LHCN-M2 (cell line): ENCODE data around the gene MBD5. TPM values are rescaled to one million over a fixed set of nuclear protein-coding genes. Genes with fewer than 3 reads are reported as not detected.
A peak's percentile ranks its signal among the peaks of the same experiment; 100 is the strongest.

Experiments used
- DNase-seq: peaks from one replicate; pipeline ENCODE4 v3.0.0-alpha.2; 2012; ENCODE audit warnings: low read depth
- total RNA-seq: library from RNA; depleted of rRNA; stranded (reverse); fragments of >200 nt; gene quantifications from 2 replicates; pipeline ENCODE4 v1.2.3, GENCODE V29; 2014; rRNA removed

MBD5 gene
- total RNA-seq, 1 experiment from 2014 or later, result 15.6 TPM

GRCh38 chr2:148545390-148546256, 524.7 kb downstream of the MBD5 start:
- no peak for DNase-seq

DNA sequence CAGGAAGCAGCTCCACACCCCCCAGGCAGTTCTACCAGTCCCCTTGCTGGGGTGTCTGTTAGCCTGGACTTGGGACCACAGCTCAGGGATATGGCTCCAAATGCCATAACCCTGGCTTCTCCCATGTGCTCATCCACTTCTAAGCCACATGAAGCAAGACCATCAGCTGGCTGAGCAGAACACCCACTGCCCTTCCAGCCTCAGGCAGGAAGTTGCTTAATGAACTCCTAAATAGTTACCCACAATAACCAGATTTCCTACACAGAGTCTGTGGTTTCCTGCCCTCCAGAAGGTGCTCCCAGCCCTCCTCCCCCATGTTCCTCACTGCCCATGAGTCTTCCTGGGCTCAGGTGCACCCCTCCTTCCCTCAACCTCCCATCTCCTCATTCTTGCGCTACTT, 525.4 kb downstream of the MBD5 start:
- DNase-seq, result no peak

- DNase-seq, result no peak
Measured at GRCh38 chr2:148548716-148549400, 528.0 kb downstream of the MBD5 start.

DNA sequence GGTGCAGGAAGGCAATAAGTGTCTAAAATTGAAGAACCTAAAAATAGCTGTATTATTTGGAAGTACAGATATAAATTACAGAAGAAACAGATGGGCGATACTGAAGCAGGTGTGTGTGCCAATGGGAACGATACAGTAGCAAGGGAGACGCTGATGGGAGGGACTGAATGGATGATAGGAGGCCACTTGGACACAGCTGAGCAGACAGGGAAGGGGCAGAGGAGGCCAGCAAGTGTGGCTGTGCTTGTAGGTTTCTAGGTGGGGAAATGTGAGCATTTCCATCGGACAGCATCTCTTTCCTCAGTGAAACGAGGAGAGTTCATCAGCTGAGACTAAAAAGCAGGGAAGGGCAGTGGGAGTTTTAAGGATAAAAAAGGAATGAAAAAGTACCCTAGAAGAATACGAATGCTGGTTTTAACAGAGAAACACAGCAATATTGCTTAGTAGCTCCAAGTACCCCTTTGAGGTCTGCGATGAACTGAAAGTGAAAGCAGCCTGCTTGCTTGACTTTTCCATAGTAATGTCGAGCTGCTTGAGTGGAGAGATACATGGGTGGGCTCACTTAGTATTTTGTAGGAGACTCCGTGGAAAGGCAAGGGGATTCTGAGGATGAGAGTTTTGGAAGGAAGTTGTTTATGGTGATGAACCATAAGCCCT, 531.9 kb downstream of the MBD5 start:
- no peak for DNase-seq

GRCh38 chr2:148553332-148553887, 532.5 kb downstream of the MBD5 start:
- DNase-seq, result no peak

- DNase-seq, result peak; percentile 34
Measured at GRCh38 chr2:148554459-148555247, 533.8 kb downstream of the MBD5 start.

DNA sequence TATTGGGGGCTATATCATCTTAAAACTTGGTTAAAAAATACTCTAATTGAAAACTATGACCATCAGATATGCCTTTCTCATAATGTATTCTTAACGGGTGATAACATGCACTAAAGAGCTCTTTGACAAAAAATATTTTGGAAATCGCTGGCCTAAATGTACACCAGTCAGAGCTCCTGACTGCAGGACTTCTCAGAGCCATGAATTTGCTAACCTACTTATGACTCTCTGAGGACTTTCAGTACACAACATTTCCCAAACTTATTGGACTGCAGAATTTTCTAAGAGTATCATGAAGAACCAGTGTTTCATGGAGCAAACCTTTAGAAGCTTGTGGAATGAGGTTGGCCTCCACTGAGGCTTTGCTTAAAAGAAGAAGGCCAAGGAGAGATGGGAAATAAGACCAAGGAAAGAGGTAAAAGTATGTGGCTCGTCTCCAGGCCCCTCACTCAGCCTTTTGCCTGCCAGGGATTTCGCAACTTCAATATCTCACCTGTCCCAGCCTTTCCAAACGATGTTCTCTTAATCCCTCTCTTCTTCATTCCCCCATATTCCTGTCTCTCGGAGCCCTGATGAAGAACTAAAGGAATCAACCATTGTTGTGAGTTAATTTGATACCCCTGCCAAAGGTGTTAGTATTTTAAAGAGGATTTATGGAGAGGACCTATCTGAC, 534.9 kb downstream of the MBD5 start:
- no peak for DNase-seq

DNA sequence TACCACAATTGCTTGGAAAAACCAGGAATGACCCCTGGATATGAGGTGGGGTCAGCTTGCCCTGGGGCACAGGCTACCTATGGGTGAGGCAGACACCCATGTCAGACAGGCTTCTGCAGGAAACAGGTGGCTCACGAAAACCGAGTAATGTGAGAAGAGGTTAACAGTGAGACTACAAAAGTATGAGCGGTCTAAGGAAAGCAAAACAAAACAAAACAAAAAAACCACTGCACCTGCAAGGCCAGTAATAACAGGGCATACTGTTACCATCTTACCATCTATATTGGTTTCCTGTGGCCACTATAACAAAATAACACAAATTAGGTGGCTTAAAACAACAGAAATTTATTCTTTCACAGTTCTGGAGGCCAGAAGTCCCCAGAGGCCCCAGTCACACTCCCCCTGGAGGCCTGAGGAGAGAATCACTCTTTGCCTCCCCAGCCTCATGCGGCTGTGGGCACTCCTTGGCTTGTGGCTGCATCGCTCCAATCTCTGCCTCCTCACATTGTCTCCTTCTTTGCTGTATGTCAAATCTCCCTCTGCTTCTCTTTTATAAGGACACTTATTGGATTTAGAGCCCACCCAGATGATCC, 537.0 kb downstream of the MBD5 start:
- DNase-seq, result no peak

GRCh38 chr2:148560496-148560895, 539.6 kb downstream of the MBD5 start:
- no peak for DNase-seq

DNA sequence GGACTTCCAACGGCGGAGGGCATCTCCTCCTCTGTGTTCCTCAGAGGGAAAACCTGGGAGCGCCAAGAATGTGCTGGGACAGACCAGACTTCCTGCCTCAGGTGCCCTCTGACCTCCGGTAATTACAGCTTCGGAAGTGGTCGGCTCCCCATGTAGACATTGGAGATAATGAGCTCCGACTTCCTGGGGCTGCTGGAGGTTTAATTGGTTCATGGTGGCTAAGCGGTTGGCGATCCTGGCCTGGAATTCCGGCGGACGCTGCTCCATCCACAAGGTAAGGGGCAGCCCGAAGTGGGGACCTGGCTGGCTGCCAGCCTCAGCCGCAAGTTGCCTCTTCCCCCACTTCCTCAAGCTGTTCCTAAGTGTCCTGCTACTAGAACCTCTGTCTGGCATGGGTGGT, 540.5 kb downstream of the MBD5 start:
- no peak for DNase-seq

- DNase-seq, result no peak
Measured at GRCh38 chr2:148565272-148565894, 544.5 kb downstream of the MBD5 start.

Other genes starting within 250 kb of the MBD5 start
- gene ACVR2A, start 176.1 kb upstream of the MBD5 start, total RNA-seq, result 4.9 and 6.2 TPM in 2 replicates
- 45.7 and 59.8 TPM in 2 replicates for gene ORC4, start 354 bp upstream of the MBD5 start, total RNA-seq